K562 (cell line): ENCODE results near the gene CTDSP1. TPM values are rescaled to one million over a fixed set of nuclear protein-coding genes. Genes with fewer than 3 reads are reported as not detected.

Source experiments
- MIER1 ChIP-seq: fragments of 450-650 bp; IDR thresholded peaks from 2 replicates; pipeline ENCODE4 v1.6.1; 2016; ENCODE audit warnings: antibody characterized with exemption, mild to moderate bottlenecking, low read depth
- NCOA1 ChIP-seq: fragments of 450-650 bp; IDR thresholded peaks from 2 replicates; pipeline ENCODE4 v1.6.1; 2016; ENCODE audit warnings: low read depth
- PCBP1 ChIP-seq: fragments of 200-400 bp; formaldehyde crosslinking; IDR thresholded peaks from 2 replicates; pipeline ENCODE4 v1.6.1; 2018; ENCODE audit warnings: mild to moderate bottlenecking, low read depth, low read length; ENCODE audit not compliant: poor library complexity, severe bottlenecking
- PHF21A ChIP-seq: fragments of 450-650 bp; IDR thresholded peaks from 2 replicates; pipeline ENCODE4 v1.6.1; 2017; ENCODE audit warnings: low read depth, borderline replicate concordance
- PPARD ChIP-seq: fragments of 250-450 bp; sonication (Bioruptor Pico); IDR thresholded peaks from 2 replicates; pipeline ENCODE4 v1.8.0; 2022; ENCODE audit warnings: inconsistent platforms, mild to moderate bottlenecking, moderate library complexity
- REST ChIP-seq, 2 experiments: fragments of 450-650 bp; formaldehyde crosslinking in 1 of 2; IDR thresholded peaks; 2 replicates each; pipeline versions ENCODE4 v1.4.0 to v1.6.1; 2014 to 2020; ENCODE audit warnings: mild to moderate bottlenecking in 2 of 2, borderline replicate concordance in 1 of 2, low read depth in 1 of 2
- RHOXF2B ChIP-seq: fragments of 250-450 bp; sonication (Bioruptor Pico); conservative IDR thresholded peaks from 2 replicates; pipeline ENCODE4 v1.5.1; 2021
- ZNF407 ChIP-seq: fragments of 450-650 bp; IDR thresholded peaks from 2 replicates; pipeline ENCODE4 v1.6.1; 2016; ENCODE audit warnings: low read depth
- ZNF444 ChIP-seq: fragments of 250-450 bp; sonication (Bioruptor Pico); IDR thresholded peaks from 2 replicates; pipeline ENCODE4 v1.4.0; 2020; ENCODE audit warnings: mild to moderate bottlenecking, moderate library complexity
- polyA plus RNA-seq, 8 experiments: library from polyadenylated mRNA; depleted of rRNA in 4 of 8; stranded (reverse) in 5 of 8; unstranded in 3 of 8; fragments of >200 nt; fragmentation: Nextera tagmentation in 2 of 8; fragmentation: Illumina TruSeq in 1 of 8; extraction: Ambion mirVana in 2 of 8; extraction: Trizol in 1 of 8; gene quantifications; 2 replicates each; pipeline versions ENCODE4 v1.2.1 to v1.2.3, GENCODE V29; 2011 to 2014; ENCODE audit warnings: inconsistent platforms in 1 of 8, missing spikeins in 1 of 8
- total RNA-seq, 7 experiments: library from RNA; depleted of rRNA in 6 of 7; stranded (reverse); fragments of >200 nt in 6 of 7; fragmentation: Illumina TruSeq in 2 of 7; extraction: Trizol in 2 of 7; gene quantifications; 2 replicates each; pipeline versions ENCODE4 v1.2.1 to v1.2.3, GENCODE V29; 2011 to 2021; ENCODE audit warnings: low replicate concordance in 1 of 7
- TF ChIP-seq, protein P1 (sequence below): sonication (generic); formaldehyde crosslinking; IDR thresholded peaks from 2 replicates; pipeline ENCODE4 v1.8.0; 2022; ENCODE audit warnings: missing genetic modification reagents, mild to moderate bottlenecking, moderate library complexity, borderline replicate concordance

Gene CTDSP1
- total and polyA plus RNA-seq, 9 of the 15 experiments (the other 6 are each of a cell fraction or from before 2014, with no cell fraction given) = 2.4 to 74.8 (median 45.8) TPM

DNA sequence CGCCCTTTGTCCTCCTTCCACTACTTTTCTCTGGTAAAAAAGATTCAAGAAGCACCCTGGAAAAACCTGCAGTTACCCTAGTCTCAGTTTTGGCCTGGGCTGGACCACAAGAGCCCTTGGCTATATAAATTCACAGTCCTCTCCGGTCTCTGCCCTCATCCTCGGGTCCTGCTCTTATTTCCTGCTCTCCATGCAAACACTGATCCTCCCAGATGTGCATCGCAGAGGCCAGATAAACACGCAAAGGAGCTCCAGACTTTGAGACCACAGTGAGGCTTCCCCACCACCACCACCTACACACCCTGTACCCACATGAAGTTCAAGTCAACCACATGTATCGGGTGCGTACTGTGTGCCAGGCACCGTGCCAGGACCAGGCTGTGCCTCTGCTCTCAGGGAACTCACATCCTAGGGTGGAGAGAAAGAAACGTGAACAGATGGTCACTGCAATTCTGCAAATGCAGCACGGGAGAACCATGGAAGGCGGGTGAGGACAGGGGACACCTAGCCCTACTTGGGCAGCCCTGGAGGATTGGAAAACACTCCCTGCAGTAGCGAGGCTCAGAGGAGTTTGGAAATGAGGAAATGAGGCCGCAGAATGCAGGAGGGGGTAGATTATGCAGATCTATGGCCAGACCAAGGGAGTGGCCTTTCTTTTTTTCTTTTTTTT, 7.4 kb downstream of the CTDSP1 start (continued):
- no peak for TF ChIP-seq ZNF407
- TF ChIP-seq ZNF444 = no peak
- no peak for TF ChIP-seq REST (IDR thresholded peaks at IDR 0.05; ENCODE audit: borderline replicate concordance)
- no peak for TF ChIP-seq REST (CRISPR knock-in tag; IDR thresholded peaks at IDR 0.05; ENCODE audit: low read depth)
- TF ChIP-seq MIER1 = no peak
- TF ChIP-seq PPARD = no peak
- TF ChIP-seq, protein P1, sequence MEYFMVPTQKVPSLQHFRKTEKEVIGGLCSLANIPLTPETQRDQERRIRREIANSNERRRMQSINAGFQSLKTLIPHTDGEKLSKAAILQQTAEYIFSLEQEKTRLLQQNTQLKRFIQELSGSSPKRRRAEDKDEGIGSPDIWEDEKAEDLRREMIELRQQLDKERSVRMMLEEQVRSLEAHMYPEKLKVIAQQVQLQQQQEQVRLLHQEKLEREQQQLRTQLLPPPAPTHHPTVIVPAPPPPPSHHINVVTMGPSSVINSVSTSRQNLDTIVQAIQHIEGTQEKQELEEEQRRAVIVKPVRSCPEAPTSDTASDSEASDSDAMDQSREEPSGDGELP = 0 out of 2 replicates have a peak, but pooled peaks have one; percentile 45
- TF ChIP-seq PHF21A = no peak
- no peak for TF ChIP-seq NCOA1
- TF ChIP-seq PCBP1 = no peak
- no peak for TF ChIP-seq RHOXF2B
